Stimulated activated CD4-positive, alpha-beta T cell treated with anti-CD3 and anti-CD28 coated beads, Interleukin-1b, Interleukin-23, amount 100 ng/mL, for 1 hour (primary cell): ENCODE results near the gene ITIH2.
A peak's percentile ranks its signal among the peaks of the same experiment; 100 is the strongest.
"Not testable (repeated sequence)": the region's sequence is repeated elsewhere in the genome, so short reads cannot be mapped to it uniquely, and the experiment has no call there.

ENCODE experiments used
- DNase-seq, 2 donors: peaks; one replicate each; pipeline ENCODE4 v3.0.0-alpha.2; 2020; ENCODE audit warnings: low read depth in 2 of 2

The ITIH2 gene

GRCh38 chr10:7703140-7703539 is at the start of gene ITIH2:
TSS of gene ITIH2 (plus strand) at chr10:7703316. CDS start at chr10:7703435, 119 bp downstream.
- DNase-seq: no peak

GRCh38 chr10:7657079-7657478 is 46.0 kb upstream of the ITIH2 start:
- DNase-seq: not testable (repeated sequence)

- no peak for DNase-seq
Measured at GRCh38 chr10:7657552-7657951, 45.6 kb upstream of the ITIH2 start.

GRCh38 chr10:7659560-7659959 is 43.6 kb upstream of the ITIH2 start:
- no peak for DNase-seq

- DNase-seq: no peak
Measured at GRCh38 chr10:7662522-7662921, 40.6 kb upstream of the ITIH2 start.

GRCh38 chr10:7664707-7665106 is 38.4 kb upstream of the ITIH2 start:
- DNase-seq: no peak

GRCh38 chr10:7665767-7666166 is 37.3 kb upstream of the ITIH2 start:
- no peak for DNase-seq

GRCh38 chr10:7666253-7667023 is 36.7 kb upstream of the ITIH2 start, which contains the start of gene ITIH5:
TSS of gene ITIH5 (minus strand) at chr10:7666966. CDS start at chr10:7666892, 74 bp downstream.
- DNase-seq: no peak

GRCh38 chr10:7667262-7668141 is 35.6 kb upstream of the ITIH2 start:
- DNase-seq: no peak

GRCh38 chr10:7670157-7670556 is 33.0 kb upstream of the ITIH2 start:
- DNase-seq: no peak

- no peak for DNase-seq
Measured at GRCh38 chr10:7672341-7673134, 30.6 kb upstream of the ITIH2 start.

GRCh38 chr10:7679256-7679655 is 23.9 kb upstream of the ITIH2 start:
- no peak for DNase-seq

- DNase-seq: not testable (repeated sequence)
Measured at GRCh38 chr10:7680078-7680477, 23.0 kb upstream of the ITIH2 start.

- DNase-seq: no peak
Measured at GRCh38 chr10:7686351-7687171, 16.6 kb upstream of the ITIH2 start.

- peak; percentile 35 to 37 for DNase-seq
Measured at GRCh38 chr10:7687228-7687907, 15.7 kb upstream of the ITIH2 start.

- no peak for DNase-seq
Measured at GRCh38 chr10:7689591-7689990, 13.5 kb upstream of the ITIH2 start.

GRCh38 chr10:7690885-7691597 is 12.1 kb upstream of the ITIH2 start:
- DNase-seq: not testable (repeated sequence)

- not testable (repeated sequence) for DNase-seq
Measured at GRCh38 chr10:7692368-7692767, 10.7 kb upstream of the ITIH2 start.

- not testable (repeated sequence) for DNase-seq
Measured at GRCh38 chr10:7693194-7693593, 9.9 kb upstream of the ITIH2 start.

GRCh38 chr10:7696545-7696944 is 6.6 kb upstream of the ITIH2 start:
- no peak for DNase-seq
